ENCODE results near the gene EHBP1.

Gene EHBP1

GRCh38 chr2:62806231-62806630, 100.7 kb downstream of the EHBP1 start:
- Histone ChIP-seq H3K27me3 (replicated peaks; ENCODE audit: control insufficient read depth, insufficient read depth, low read length, poor library complexity, severe bottlenecking) (no peaks in the 10 kb centered on the region), H3K36me3 (ENCODE audit: control insufficient read depth, insufficient read depth, low read length) (no peaks in the 10 kb centered on the region), H3K4me1 (ENCODE audit: control insufficient read depth, insufficient read depth, low read length, poor library complexity, severe bottlenecking) (no peaks in the 10 kb centered on the region), H3K27ac (ENCODE audit: insufficient read depth, low read length, poor library complexity, severe bottlenecking) (no peak overlapping the region), H3K4me3 (ENCODE audit: insufficient read depth, low read depth, low read length, poor library complexity, severe bottlenecking) (no peak overlapping the region), H3K9me3 (ENCODE audit: control insufficient read depth, low read length) (no peaks in the 10 kb centered on the region)
- DNase-seq, result no peak

- Histone ChIP-seq H3K27me3 (replicated peaks; ENCODE audit: control insufficient read depth, insufficient read depth, low read length, poor library complexity, severe bottlenecking) (no peaks in the 10 kb centered on the region), H3K36me3 (ENCODE audit: control insufficient read depth, insufficient read depth, low read length) (no peaks in the 10 kb centered on the region), H3K4me1 (ENCODE audit: control insufficient read depth, insufficient read depth, low read length, poor library complexity, severe bottlenecking) (no peaks in the 10 kb centered on the region), H3K9me3 (ENCODE audit: control insufficient read depth, low read length) (no peaks in the 10 kb centered on the region), H3K27ac (ENCODE audit: insufficient read depth, low read length, poor library complexity, severe bottlenecking) (no peak overlapping the region), H3K4me3 (ENCODE audit: insufficient read depth, low read depth, low read length, poor library complexity, severe bottlenecking) (no peak overlapping the region)
- no peak for DNase-seq
Measured at GRCh38 chr2:62808554-62808953, 103.0 kb downstream of the EHBP1 start.

- H3K27ac ChIP-seq (ENCODE audit: insufficient read depth, low read length, poor library complexity, severe bottlenecking), result no peak overlapping the region
- no peak overlapping the region for H3K4me3 ChIP-seq (ENCODE audit: insufficient read depth, low read depth, low read length, poor library complexity, severe bottlenecking)
- H3K36me3 ChIP-seq (ENCODE audit: control insufficient read depth, insufficient read depth, low read length), result no peaks in the 10 kb centered on the region
- H3K27me3 ChIP-seq (replicated peaks; ENCODE audit: control insufficient read depth, insufficient read depth, low read length, poor library complexity, severe bottlenecking), result no peaks in the 10 kb centered on the region
- DNase-seq, result no peak
- no peaks in the 10 kb centered on the region for H3K4me1 ChIP-seq (ENCODE audit: control insufficient read depth, insufficient read depth, low read length, poor library complexity, severe bottlenecking)
- no peaks in the 10 kb centered on the region for H3K9me3 ChIP-seq (ENCODE audit: control insufficient read depth, low read length)
Measured at GRCh38 chr2:62811086-62811485, 105.6 kb downstream of the EHBP1 start.

GRCh38 chr2:62811972-62812371, 106.5 kb downstream of the EHBP1 start:
- Histone ChIP-seq H3K4me3 (ENCODE audit: insufficient read depth, low read depth, low read length, poor library complexity, severe bottlenecking) (no peak overlapping the region), H3K27me3 (replicated peaks; ENCODE audit: control insufficient read depth, insufficient read depth, low read length, poor library complexity, severe bottlenecking) (no peaks in the 10 kb centered on the region), H3K27ac (ENCODE audit: insufficient read depth, low read length, poor library complexity, severe bottlenecking) (no peak overlapping the region), H3K4me1 (ENCODE audit: control insufficient read depth, insufficient read depth, low read length, poor library complexity, severe bottlenecking) (no peaks in the 10 kb centered on the region), H3K36me3 (ENCODE audit: control insufficient read depth, insufficient read depth, low read length) (no peaks in the 10 kb centered on the region), H3K9me3 (ENCODE audit: control insufficient read depth, low read length) (no peaks in the 10 kb centered on the region)
- DNase-seq, result no peak

- no peak for DNase-seq
- no peak overlapping the region for H3K27ac ChIP-seq (ENCODE audit: insufficient read depth, low read length, poor library complexity, severe bottlenecking)
- no peaks in the 10 kb centered on the region for H3K4me1 ChIP-seq (ENCODE audit: control insufficient read depth, insufficient read depth, low read length, poor library complexity, severe bottlenecking)
- H3K36me3 ChIP-seq (ENCODE audit: control insufficient read depth, insufficient read depth, low read length), result no peaks in the 10 kb centered on the region
- no peaks in the 10 kb centered on the region for H3K27me3 ChIP-seq (replicated peaks; ENCODE audit: control insufficient read depth, insufficient read depth, low read length, poor library complexity, severe bottlenecking)
- H3K4me3 ChIP-seq (ENCODE audit: insufficient read depth, low read depth, low read length, poor library complexity, severe bottlenecking), result no peak overlapping the region
- H3K9me3 ChIP-seq (ENCODE audit: control insufficient read depth, low read length), result no peaks in the 10 kb centered on the region
Measured at GRCh38 chr2:62812921-62813825, 107.7 kb downstream of the EHBP1 start.

GRCh38 chr2:62814123-62814522, 108.6 kb downstream of the EHBP1 start:
- Histone ChIP-seq H3K36me3 (ENCODE audit: control insufficient read depth, insufficient read depth, low read length) (no peaks in the 10 kb centered on the region), H3K4me1 (ENCODE audit: control insufficient read depth, insufficient read depth, low read length, poor library complexity, severe bottlenecking) (no peaks in the 10 kb centered on the region), H3K27me3 (replicated peaks; ENCODE audit: control insufficient read depth, insufficient read depth, low read length, poor library complexity, severe bottlenecking) (no peaks in the 10 kb centered on the region), H3K27ac (ENCODE audit: insufficient read depth, low read length, poor library complexity, severe bottlenecking) (no peak overlapping the region), H3K9me3 (ENCODE audit: control insufficient read depth, low read length) (no peaks in the 10 kb centered on the region), H3K4me3 (ENCODE audit: insufficient read depth, low read depth, low read length, poor library complexity, severe bottlenecking) (no peak overlapping the region)
- DNase-seq, result no peak

GRCh38 chr2:62817348-62817747, 111.8 kb downstream of the EHBP1 start:
- H3K4me1 ChIP-seq (ENCODE audit: control insufficient read depth, insufficient read depth, low read length, poor library complexity, severe bottlenecking), result no peaks in the 10 kb centered on the region
- no peaks in the 10 kb centered on the region for H3K27me3 ChIP-seq (replicated peaks; ENCODE audit: control insufficient read depth, insufficient read depth, low read length, poor library complexity, severe bottlenecking)
- no peak overlapping the region for H3K4me3 ChIP-seq (ENCODE audit: insufficient read depth, low read depth, low read length, poor library complexity, severe bottlenecking)
- H3K27ac ChIP-seq (ENCODE audit: insufficient read depth, low read length, poor library complexity, severe bottlenecking), result no peak overlapping the region
- DNase-seq, result no peak
- H3K36me3 ChIP-seq (ENCODE audit: control insufficient read depth, insufficient read depth, low read length), result no peaks in the 10 kb centered on the region
- no peaks in the 10 kb centered on the region for H3K9me3 ChIP-seq (ENCODE audit: control insufficient read depth, low read length)

- H3K27me3 ChIP-seq (replicated peaks; ENCODE audit: control insufficient read depth, insufficient read depth, low read length, poor library complexity, severe bottlenecking), result no peaks in the 10 kb centered on the region
- H3K4me1 ChIP-seq (ENCODE audit: control insufficient read depth, insufficient read depth, low read length, poor library complexity, severe bottlenecking), result no peaks in the 10 kb centered on the region
- H3K27ac ChIP-seq (ENCODE audit: insufficient read depth, low read length, poor library complexity, severe bottlenecking), result no peak overlapping the region
- H3K9me3 ChIP-seq (ENCODE audit: control insufficient read depth, low read length), result no peaks in the 10 kb centered on the region
- no peak overlapping the region for H3K4me3 ChIP-seq (ENCODE audit: insufficient read depth, low read depth, low read length, poor library complexity, severe bottlenecking)
- DNase-seq, result no peak
- no peaks in the 10 kb centered on the region for H3K36me3 ChIP-seq (ENCODE audit: control insufficient read depth, insufficient read depth, low read length)
Measured at GRCh38 chr2:62817995-62818713, 112.6 kb downstream of the EHBP1 start.

GRCh38 chr2:62822549-62822948, 117.0 kb downstream of the EHBP1 start:
- no peaks in the 10 kb centered on the region for H3K9me3 ChIP-seq (ENCODE audit: control insufficient read depth, low read length)
- H3K27me3 ChIP-seq (replicated peaks; ENCODE audit: control insufficient read depth, insufficient read depth, low read length, poor library complexity, severe bottlenecking), result no peaks in the 10 kb centered on the region
- H3K27ac ChIP-seq (ENCODE audit: insufficient read depth, low read length, poor library complexity, severe bottlenecking), result no peak overlapping the region
- peaks cover 16% of the 10 kb centered on the region for H3K36me3 ChIP-seq (ENCODE audit: control insufficient read depth, insufficient read depth, low read length)
- DNase-seq, result no peak
- H3K4me3 ChIP-seq (ENCODE audit: insufficient read depth, low read depth, low read length, poor library complexity, severe bottlenecking), result no peak overlapping the region
- H3K4me1 ChIP-seq (ENCODE audit: control insufficient read depth, insufficient read depth, low read length, poor library complexity, severe bottlenecking), result no peaks in the 10 kb centered on the region

GRCh38 chr2:62824388-62824787, 118.9 kb downstream of the EHBP1 start:
- Histone ChIP-seq H3K36me3 (ENCODE audit: control insufficient read depth, insufficient read depth, low read length) (peaks cover 19% of the 10 kb centered on the region), H3K4me3 (ENCODE audit: insufficient read depth, low read depth, low read length, poor library complexity, severe bottlenecking) (no peak overlapping the region), H3K4me1 (ENCODE audit: control insufficient read depth, insufficient read depth, low read length, poor library complexity, severe bottlenecking) (no peaks in the 10 kb centered on the region), H3K27ac (ENCODE audit: insufficient read depth, low read length, poor library complexity, severe bottlenecking) (no peak overlapping the region), H3K27me3 (replicated peaks; ENCODE audit: control insufficient read depth, insufficient read depth, low read length, poor library complexity, severe bottlenecking) (no peaks in the 10 kb centered on the region), H3K9me3 (ENCODE audit: control insufficient read depth, low read length) (no peaks in the 10 kb centered on the region)
- DNase-seq, result no peak

Data from effector memory CD4-positive, alpha-beta T cell (primary cell).